LNCaP clone FGC (cell line): ENCODE data around the gene ELMOD2.

Source experiments
- DNase-seq: peaks from one replicate; pipeline ENCODE4 v3.0.0-alpha.2; 2011; ENCODE audit warnings: low read depth
- H3K4me3 ChIP-seq: 2 replicates; pipeline ENCODE4 v1.5.1; 2011; ENCODE audit warnings: mild to moderate bottlenecking, low read depth, low read length, control low read depth
- CTCF ChIP-seq: IDR thresholded peaks from 2 replicates; pipeline ENCODE4 v1.5.1; 2012; ENCODE audit warnings: mild to moderate bottlenecking; ENCODE audit not compliant: control insufficient read depth, insufficient read depth; ENCODE audit errors: extremely low read depth

ELMOD2 gene

GRCh38 chr4:140557831-140558435 lies 34.0 kb downstream of the ELMOD2 start:
- DNase-seq, result peak; percentile 70
- TF ChIP-seq CTCF, result no peak
- H3K4me3 ChIP-seq, result no peak overlapping the region

- TF ChIP-seq CTCF, result no peak
Observed at GRCh38 chr4:140559696-140560095, 35.7 kb downstream of the ELMOD2 start.

GRCh38 chr4:140568507-140569306 lies 44.7 kb downstream of the ELMOD2 start, which contains the start of gene UCP1:
Gene UCP1 (minus strand): TSS chr4:140568961. CDS start chr4:140568729, 232 bp downstream.
- H3K4me3 ChIP-seq, result no peak within 1 kb of the TSS
- DNase-seq, result no peak

More at GRCh38 chr4:140559696-140560095, 35.7 kb downstream of the ELMOD2 start:
- no peak for DNase-seq
- H3K4me3 ChIP-seq, result no peak overlapping the region

GRCh38 chr4:140569307-140569638 lies 45.3 kb downstream of the ELMOD2 start:
- DNase-seq, result no peak
- TF ChIP-seq CTCF, result no peak
- H3K4me3 ChIP-seq, result no peak overlapping the region

More at GRCh38 chr4:140568507-140569306, 44.7 kb downstream of the ELMOD2 start, which contains the start of gene UCP1:
- TF ChIP-seq CTCF, result no peak

GRCh38 chr4:140571620-140572019 lies 47.7 kb downstream of the ELMOD2 start:
- TF ChIP-seq CTCF, result no peak
- no peak overlapping the region for H3K4me3 ChIP-seq
- DNase-seq, result no peak

GRCh38 chr4:140575489-140575888 lies 51.5 kb downstream of the ELMOD2 start:
- no peak for TF ChIP-seq CTCF
- DNase-seq, result no peak
- H3K4me3 ChIP-seq, result no peak overlapping the region
